ENCODE results near the gene C1QTNF4. TPM values are rescaled to one million over a fixed set of nuclear protein-coding genes. Genes with fewer than 3 reads are reported as not detected.
A peak's percentile ranks its signal among the peaks of the same experiment; 100 is the strongest.

Gene C1QTNF4
- total and polyA plus RNA-seq, 9 of the 15 experiments (the other 6 are each of a cell fraction or from before 2014, with no cell fraction given): not detected

GRCh38 chr11:47642099-47642855, 48.1 kb upstream of the C1QTNF4 start, which contains the start of gene MTCH2 (continued):
- TF ChIP-seq RERE (CRISPR knock-in tag; IDR thresholded peaks at IDR 0.05; ENCODE audit: borderline replicate concordance) (no peak), SRSF9 (IDR thresholded peaks at IDR 0.05; ENCODE audit: borderline replicate concordance, low read depth, low read length) (no peak), NR3C1 (CRISPR knock-in tag; IDR thresholded peaks at IDR 0.05) (peak; percentile 67; the same call in 1 of the 2 replicates), RB1 (IDR thresholded peaks at IDR 0.05; ENCODE audit: low read depth) (peak; percentile 93), PCBP1 (IDR thresholded peaks at IDR 0.05; ENCODE audit: low read depth, low read length, poor library complexity, severe bottlenecking) (peak; percentile 25), POLR3G (IDR thresholded peaks at IDR 0.05; ENCODE audit: extremely low read depth, insufficient read length, insufficient replicate concordance) (no peak), SP1 (CRISPR knock-in tag; IDR thresholded peaks at IDR 0.05) (peak; percentile 84), GATA2 (CRISPR knock-in tag; IDR thresholded peaks at IDR 0.05) (no peak), SMARCA5 (IDR thresholded peaks at IDR 0.05) (no peak), USF1 (CRISPR knock-in tag; IDR thresholded peaks at IDR 0.05) (peak; percentile 96), MECOM (CRISPR knock-in tag; IDR thresholded peaks at IDR 0.05) (no peak), ZNF407 (IDR thresholded peaks at IDR 0.05; ENCODE audit: low read depth) (no peak), POLR2H (tag; IDR thresholded peaks at IDR 0.05; ENCODE audit: low read depth) (peak; percentile 70), ARID2 (IDR thresholded peaks at IDR 0.05) (no peak)

Data from K562 (cell line).